Skeletal muscle tissue (tissue), 4 donors: Measurements from ENCODE around the gene UBA1. TPM values are rescaled to one million over a fixed set of nuclear protein-coding genes. Genes with fewer than 3 reads are reported as not detected.

Source experiments
- H3K27ac ChIP-seq: one replicate; pipeline ENCODE4 v1.7.0; 2013; ENCODE audit warnings: mild to moderate bottlenecking, low read depth, low read length, inconsistent platforms
- H3K27me3 ChIP-seq, 3 donors: one replicate each; pipeline ENCODE4 v1.7.0; 2013; ENCODE audit warnings: low read length in 3 of 3; ENCODE audit not compliant: control insufficient read depth in 3 of 3, insufficient read depth in 3 of 3
- H3K36me3 ChIP-seq, 3 donors: one replicate each; pipeline ENCODE4 v1.7.0; 2013; ENCODE audit warnings: low read length in 3 of 3; ENCODE audit not compliant: control insufficient read depth in 3 of 3, insufficient read depth in 3 of 3
- H3K4me1 ChIP-seq, 3 donors: one replicate each; pipeline ENCODE4 v1.7.0; 2013; ENCODE audit warnings: low read length in 3 of 3, mild to moderate bottlenecking in 3 of 3; ENCODE audit not compliant: control insufficient read depth in 3 of 3, insufficient read depth in 3 of 3
- H3K4me3 ChIP-seq, 3 donors: one replicate each; pipeline ENCODE4 v1.7.0; 2013; ENCODE audit warnings: low read length in 3 of 3
- H3K9ac ChIP-seq, 3 donors: one replicate each; pipeline ENCODE4 v1.7.0; 2013; ENCODE audit warnings: low read length in 3 of 3, mild to moderate bottlenecking in 3 of 3, moderate library complexity in 2 of 3, low read depth in 1 of 3
- H3K9me3 ChIP-seq, 3 donors: one replicate each; pipeline ENCODE4 v1.7.0; 2013; ENCODE audit warnings: low read length in 3 of 3; ENCODE audit not compliant: control insufficient read depth in 3 of 3
- total RNA-seq: library from RNA; depleted of rRNA; stranded (reverse); fragments of >200 nt; gene quantifications from one replicate; pipeline ENCODE4 v1.2.3, GENCODE V29; 2014
- donor health status: Osteomylitis.

The UBA1 gene
- total RNA-seq, 1 donor from 2014 or later = 57.4 TPM

- Histone ChIP-seq H3K27me3 (no peaks in the 10 kb centered on the region), H3K4me3 (peak overlapping the region; percentile 54 to 64 (median 63)), H3K36me3 (peaks cover 34 to 42% (median 35%) of the 10 kb centered on the region in 3 donors), H3K4me1 (peaks cover 11 to 33% (median 28%) of the 10 kb centered on the region in 3 donors), H3K9ac (peak overlapping the region; percentile 18 to 74 (median 42)), H3K9me3 (no peaks in the 10 kb centered on the region), H3K27ac (peak overlapping the region; percentile 97)
These were observed 23.7 kb downstream of the UBA1 start for GRCh38 chrX:47217121-47217851.

GRCh38 chrX:47217852-47218279 is 24.2 kb downstream of the UBA1 start:
- H3K27me3 ChIP-seq = no peaks in the 10 kb centered on the region
- peaks cover 29 to 36% (median 30%) of the 10 kb centered on the region in 3 donors for H3K36me3 ChIP-seq
- peak overlapping the region; percentile 83 to 93 (median 90) for H3K4me3 ChIP-seq
- peak overlapping the region; percentile 97 for H3K27ac ChIP-seq
- no peaks in the 10 kb centered on the region for H3K9me3 ChIP-seq
- peak overlapping the region; percentile 91 to 93 (median 93) for H3K9ac ChIP-seq
- H3K4me1 ChIP-seq = peaks cover 11 to 33% (median 28%) of the 10 kb centered on the region in 3 donors

GRCh38 chrX:47218280-47218919 is 24.8 kb downstream of the UBA1 start, which contains the start of gene CDK16:
Gene CDK16 (plus strand): TSS chrX:47218681. CDS start chrX:47223558, 4,877 bp downstream.
- Histone ChIP-seq H3K27ac (peak within 1 kb of the TSS; percentile 97), H3K4me3 (peak within 1 kb of the TSS; percentile 83 to 93 (median 90)), H3K36me3 (peaks cover 26 to 36% (median 29%) of the 10 kb centered on the region in 3 donors), H3K9ac (peak within 1 kb of the TSS; percentile 91 to 93 (median 93)), H3K9me3 (no peaks in the 10 kb centered on the region), H3K27me3 (no peaks in the 10 kb centered on the region), H3K4me1 (peaks cover 11 to 33% (median 28%) of the 10 kb centered on the region in 3 donors)

GRCh38 chrX:47218920-47219815 is 25.5 kb downstream of the UBA1 start:
- H3K4me1 ChIP-seq = peaks cover 11 to 33% (median 28%) of the 10 kb centered on the region in 3 donors

GRCh38 chrX:47221756-47222155 is 28.1 kb downstream of the UBA1 start:
- H3K4me3 ChIP-seq = no peak overlapping the region
- H3K36me3 ChIP-seq = peaks cover 34 to 38% (median 37%) of the 10 kb centered on the region in 3 donors
- no peaks in the 10 kb centered on the region for H3K27me3 ChIP-seq
- H3K9ac ChIP-seq = no peak overlapping the region
- H3K27ac ChIP-seq = no peak overlapping the region
- H3K4me1 ChIP-seq = peaks cover 11 to 27% (median 21%) of the 10 kb centered on the region in 3 donors
- no peaks in the 10 kb centered on the region for H3K9me3 ChIP-seq

More at GRCh38 chrX:47218920-47219815, 25.5 kb downstream of the UBA1 start:
- H3K27me3 ChIP-seq = no peaks in the 10 kb centered on the region
- no peaks in the 10 kb centered on the region for H3K9me3 ChIP-seq
- peak overlapping the region; percentile 80 to 93 (median 90) for H3K4me3 ChIP-seq
- H3K9ac ChIP-seq = peak overlapping the region; percentile 91 to 93 (median 93)
- H3K27ac ChIP-seq = peak overlapping the region; percentile 97
- H3K36me3 ChIP-seq = peaks cover 29 to 37% (median 32%) of the 10 kb centered on the region in 3 donors

- H3K4me1 ChIP-seq = peaks cover 11 to 19% (median 16%) of the 10 kb centered on the region in 3 donors
- no peaks in the 10 kb centered on the region for H3K9me3 ChIP-seq
- no peak overlapping the region for H3K9ac ChIP-seq
- H3K36me3 ChIP-seq = peaks cover 42 to 48% (median 43%) of the 10 kb centered on the region in 3 donors
- no peak overlapping the region for H3K27ac ChIP-seq
- H3K27me3 ChIP-seq = no peaks in the 10 kb centered on the region
- H3K4me3 ChIP-seq = no peak overlapping the region
These were observed 29.2 kb downstream of the UBA1 start for GRCh38 chrX:47222751-47223350.

- Histone ChIP-seq H3K4me3 (no peak overlapping the region), H3K9me3 (no peaks in the 10 kb centered on the region), H3K9ac (no peak overlapping the region), H3K4me1 (peaks cover 11 to 19% (median 16%) of the 10 kb centered on the region in 3 donors), H3K27ac (no peak overlapping the region), H3K27me3 (no peaks in the 10 kb centered on the region), H3K36me3 (peaks cover 46 to 53% (median 47%) of the 10 kb centered on the region in 3 donors)
These were observed 30.0 kb downstream of the UBA1 start for GRCh38 chrX:47223476-47224250.

GRCh38 chrX:47224266-47224895 is 30.8 kb downstream of the UBA1 start:
- Histone ChIP-seq H3K36me3 (peaks cover 49 to 57% (median 51%) of the 10 kb centered on the region in 3 donors), H3K4me1 (peaks cover 11 to 17% (median 16%) of the 10 kb centered on the region in 3 donors), H3K9ac (no peak overlapping the region), H3K27me3 (no peaks in the 10 kb centered on the region), H3K9me3 (no peaks in the 10 kb centered on the region), H3K4me3 (no peak overlapping the region), H3K27ac (no peak overlapping the region)
